Activated gamma-delta T cell treated with anti-CD3 and anti-CD28 coated beads, Interleukin-2, amount 50 U/mL, for 16 hours (primary cell): ENCODE measurements around the gene BMERB1.
"Not testable (repeated sequence)": the region's sequence is repeated elsewhere in the genome, so short reads cannot be mapped to it uniquely, and the experiment has no call there.

Experiments
- DNase-seq: peaks from one replicate; pipeline ENCODE4 v3.0.0-alpha.2; 2020; ENCODE audit warnings: low read depth

BMERB1 gene

GRCh38 chr16:15557258-15557657, 122.9 kb downstream of the BMERB1 start:
- DNase-seq = no peak

GRCh38 chr16:15559176-15559575, 124.8 kb downstream of the BMERB1 start:
- no peak for DNase-seq

- DNase-seq = no peak
Observed at GRCh38 chr16:15564604-15565339, 130.4 kb downstream of the BMERB1 start.

- no peak for DNase-seq
Observed at GRCh38 chr16:15566095-15566494, 131.7 kb downstream of the BMERB1 start.

- DNase-seq = no peak
Observed at GRCh38 chr16:15567823-15568222, 133.4 kb downstream of the BMERB1 start.

GRCh38 chr16:15570666-15571065, 136.3 kb downstream of the BMERB1 start:
- DNase-seq = not testable (repeated sequence)

GRCh38 chr16:15571557-15571956, 137.2 kb downstream of the BMERB1 start:
- DNase-seq = no peak

GRCh38 chr16:15572329-15573001, 138.1 kb downstream of the BMERB1 start:
- no peak for DNase-seq

GRCh38 chr16:15573274-15573895, 139.0 kb downstream of the BMERB1 start:
- DNase-seq = no peak

- not testable (repeated sequence) for DNase-seq
Observed at GRCh38 chr16:15573896-15574613, 139.7 kb downstream of the BMERB1 start.

GRCh38 chr16:15574614-15574948, 140.2 kb downstream of the BMERB1 start:
- DNase-seq = no peak

GRCh38 chr16:15575293-15576049, 141.1 kb downstream of the BMERB1 start:
- no peak for DNase-seq

GRCh38 chr16:15576960-15577958, 142.9 kb downstream of the BMERB1 start:
- no peak for DNase-seq

- DNase-seq = no peak
Observed at GRCh38 chr16:15578824-15579223, 144.4 kb downstream of the BMERB1 start.

- DNase-seq = no peak
Observed at GRCh38 chr16:15581127-15581815, 146.9 kb downstream of the BMERB1 start.

- DNase-seq = no peak
Observed at GRCh38 chr16:15583526-15583925, 149.1 kb downstream of the BMERB1 start.

GRCh38 chr16:15585956-15586355, 151.6 kb downstream of the BMERB1 start:
- no peak for DNase-seq

GRCh38 chr16:15586716-15587115, 152.3 kb downstream of the BMERB1 start:
- DNase-seq = no peak

GRCh38 chr16:15587152-15587825, 152.9 kb downstream of the BMERB1 start:
- DNase-seq = no peak
